ENCODE results near the gene RAB22A.
"Not testable (repeated sequence)": the region's sequence is repeated elsewhere in the genome, so short reads cannot be mapped to it uniquely, and the experiment has no call there.

The RAB22A gene

GRCh38 chr20:58344741-58345140 lies 35.2 kb downstream of the RAB22A start:
- no peak for DNase-seq (ENCODE audit: low spot score)

DNA sequence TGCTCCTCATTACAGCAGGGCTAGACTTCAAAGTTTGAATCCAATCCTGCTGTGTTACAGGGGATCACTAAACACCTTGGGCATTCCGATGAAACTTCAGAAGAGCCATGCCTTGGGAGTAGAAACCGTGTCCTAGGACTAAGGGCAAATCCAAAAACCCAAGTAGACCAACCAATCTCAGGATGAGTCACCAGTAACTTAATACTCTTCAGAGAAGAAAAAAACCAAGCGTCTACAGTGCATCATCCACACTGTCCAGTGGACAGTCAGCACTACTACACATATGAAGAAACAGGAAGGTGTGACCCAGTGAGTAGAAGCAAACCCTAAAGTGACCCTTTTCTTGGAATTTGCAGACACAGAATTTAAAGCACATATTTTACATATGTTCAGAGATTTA lies 40.1 kb downstream of the RAB22A start:
- DNase-seq (ENCODE audit: low spot score) = no peak

DNA sequence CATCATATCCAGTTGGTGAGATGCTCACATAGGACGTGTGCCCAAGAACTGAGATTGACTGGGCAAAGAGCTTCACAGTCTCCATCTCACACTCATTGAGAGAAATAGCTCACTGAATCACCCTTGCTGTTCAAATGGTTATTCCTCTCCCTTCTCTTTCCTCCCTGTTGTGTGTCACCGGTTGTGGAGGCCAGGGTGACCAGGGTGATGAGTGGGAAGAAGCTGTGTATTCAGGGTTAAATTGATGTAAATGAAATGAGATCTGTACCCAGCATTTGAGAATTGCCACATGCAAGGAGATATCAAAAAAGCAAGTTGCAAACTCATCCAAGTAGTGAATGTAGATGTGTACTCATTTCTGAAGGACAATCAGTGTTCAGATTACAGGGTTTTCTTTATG lies 43.0 kb downstream of the RAB22A start:
- no peak for DNase-seq (ENCODE audit: low spot score)

- DNase-seq (ENCODE audit: low spot score) = no peak
Observed at GRCh38 chr20:58359441-58359840, 49.9 kb downstream of the RAB22A start.

DNA sequence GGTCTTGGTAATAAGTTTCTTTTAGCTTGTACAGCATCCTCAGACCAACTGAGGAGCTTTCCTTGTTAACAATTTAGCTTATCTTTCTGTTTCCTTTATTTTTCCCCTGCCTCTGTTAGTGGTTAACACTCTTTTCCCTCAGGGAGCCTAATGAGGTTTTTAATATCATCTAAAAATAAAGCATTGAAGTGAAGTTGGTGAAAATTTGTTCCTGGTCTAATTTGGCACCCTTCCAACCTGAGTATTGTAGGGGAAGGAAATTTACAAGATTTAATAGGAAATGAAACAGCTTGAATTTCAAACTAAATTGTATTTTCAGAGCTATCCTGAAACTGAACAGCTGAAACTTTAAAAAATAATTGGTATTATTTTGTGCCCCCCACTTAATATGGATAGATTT lies 51.4 kb downstream of the RAB22A start:
- no peak for DNase-seq (ENCODE audit: low spot score)

GRCh38 chr20:58361481-58362205 lies 52.1 kb downstream of the RAB22A start:
- DNase-seq (ENCODE audit: low spot score) = no peak

GRCh38 chr20:58362206-58362516 lies 52.6 kb downstream of the RAB22A start:
- no peak for DNase-seq (ENCODE audit: low spot score)

- no peak for DNase-seq (ENCODE audit: low spot score)
Observed at GRCh38 chr20:58362970-58363369, 53.5 kb downstream of the RAB22A start.

- no peak for DNase-seq (ENCODE audit: low spot score)
Observed at GRCh38 chr20:58366866-58367265, 57.4 kb downstream of the RAB22A start.

GRCh38 chr20:58372806-58373205 lies 63.3 kb downstream of the RAB22A start:
- DNase-seq (ENCODE audit: low spot score) = no peak

DNA sequence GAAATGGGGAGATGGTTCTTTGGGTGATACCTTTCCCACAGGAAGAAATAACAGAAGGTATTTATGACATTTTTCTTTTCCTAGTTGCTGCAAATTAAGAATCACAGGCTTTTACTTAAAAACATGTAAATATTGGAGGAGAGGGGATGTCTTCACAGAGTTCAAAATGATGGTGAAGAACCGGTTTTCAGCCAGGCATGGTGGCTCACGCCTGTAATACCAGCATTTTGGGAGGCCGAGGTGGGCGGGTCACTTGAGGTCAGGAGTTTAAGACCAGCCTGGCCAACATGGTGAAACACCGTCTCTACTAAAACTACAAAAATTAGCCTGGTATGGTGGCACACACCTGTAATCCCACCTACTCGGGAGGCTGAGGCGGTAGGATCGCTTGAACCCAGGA lies 63.8 kb downstream of the RAB22A start:
- DNase-seq (ENCODE audit: low spot score) = not testable (repeated sequence)

DNA sequence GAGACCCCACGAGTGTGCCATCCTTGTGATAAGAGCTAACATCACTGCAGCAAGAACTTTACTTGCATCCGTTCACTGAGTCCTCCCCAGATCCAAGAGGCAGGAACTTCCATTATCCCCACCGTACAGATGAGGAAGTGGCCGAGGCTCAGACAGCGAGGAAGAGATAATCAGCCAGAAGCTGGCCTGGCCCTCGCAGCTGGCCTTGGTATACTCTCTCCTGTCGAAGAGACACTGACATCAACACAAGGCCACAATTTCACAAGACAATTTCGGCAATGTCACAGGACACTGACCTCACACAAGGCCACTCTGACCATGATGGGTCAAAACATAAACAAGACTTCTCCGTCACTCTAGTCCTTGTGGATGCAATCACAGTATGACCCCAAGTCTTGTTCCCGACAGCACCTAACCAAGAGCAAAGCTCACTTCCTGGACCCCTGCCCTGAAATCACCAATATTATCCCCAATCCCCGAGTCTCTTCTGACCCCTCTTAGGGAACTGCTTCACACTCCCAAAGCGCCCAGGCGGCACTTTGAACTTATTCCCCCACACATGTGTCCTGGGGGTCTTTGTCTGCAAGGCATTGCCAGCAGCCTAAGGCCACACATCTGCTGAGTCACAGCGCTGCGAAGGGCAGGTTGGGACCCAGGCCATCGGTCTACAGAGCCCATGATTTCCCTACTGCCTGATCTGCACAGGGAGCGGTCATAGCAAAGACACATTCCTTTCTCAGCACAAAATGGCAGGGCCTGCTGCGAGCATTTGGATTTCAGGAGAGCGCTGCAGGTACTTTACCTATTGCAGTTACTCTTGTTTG lies 64.7 kb downstream of the RAB22A start:
- DNase-seq (ENCODE audit: low spot score) = no peak

DNA sequence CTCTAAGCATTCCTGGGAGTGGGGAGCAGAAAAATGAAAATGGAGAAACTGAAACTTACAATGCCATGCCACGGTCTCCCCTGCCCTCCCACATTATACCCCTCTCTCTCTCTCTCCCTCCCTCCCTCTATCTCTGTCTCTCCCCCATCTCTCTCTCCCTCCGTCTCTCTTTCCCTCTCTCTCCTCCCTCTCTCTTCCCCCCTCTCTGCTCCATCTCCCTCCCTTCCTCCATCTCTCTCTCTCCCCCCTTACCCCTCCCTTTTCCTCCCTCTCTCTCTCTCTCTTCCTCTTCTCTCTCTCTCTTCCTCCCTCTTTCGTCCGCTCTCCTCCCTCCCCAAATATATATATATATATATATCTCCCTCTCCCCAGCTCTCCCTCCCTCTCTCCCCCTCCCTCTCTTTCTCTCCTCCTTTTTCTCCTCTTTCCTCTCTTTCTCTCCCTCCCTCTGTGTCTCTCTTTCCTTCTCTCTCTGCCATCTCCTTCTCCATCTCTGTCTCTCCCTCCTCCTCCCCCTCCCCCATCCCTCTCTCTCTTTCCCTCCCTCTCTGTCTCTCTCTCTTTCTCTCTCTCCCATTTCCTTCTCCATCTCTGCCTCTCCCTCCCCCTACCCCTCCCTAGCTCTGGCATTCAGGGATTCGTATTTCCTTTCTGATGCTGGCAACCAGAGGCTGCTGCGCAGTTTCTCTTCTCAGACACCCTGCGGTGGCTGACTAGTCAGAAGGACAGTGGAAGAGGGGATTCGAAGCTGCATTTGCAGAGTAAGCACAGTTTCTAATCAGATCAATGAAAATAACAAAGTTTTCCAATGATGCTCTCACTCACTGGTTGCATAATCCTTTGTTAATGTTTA lies 65.6 kb downstream of the RAB22A start:
- DNase-seq (ENCODE audit: low spot score) = no peak

- DNase-seq (ENCODE audit: low spot score) = no peak
Observed at GRCh38 chr20:58375759-58376352, 66.3 kb downstream of the RAB22A start.

- no peak for DNase-seq (ENCODE audit: low spot score)
Observed at GRCh38 chr20:58377017-58377416, 67.5 kb downstream of the RAB22A start.

DNA sequence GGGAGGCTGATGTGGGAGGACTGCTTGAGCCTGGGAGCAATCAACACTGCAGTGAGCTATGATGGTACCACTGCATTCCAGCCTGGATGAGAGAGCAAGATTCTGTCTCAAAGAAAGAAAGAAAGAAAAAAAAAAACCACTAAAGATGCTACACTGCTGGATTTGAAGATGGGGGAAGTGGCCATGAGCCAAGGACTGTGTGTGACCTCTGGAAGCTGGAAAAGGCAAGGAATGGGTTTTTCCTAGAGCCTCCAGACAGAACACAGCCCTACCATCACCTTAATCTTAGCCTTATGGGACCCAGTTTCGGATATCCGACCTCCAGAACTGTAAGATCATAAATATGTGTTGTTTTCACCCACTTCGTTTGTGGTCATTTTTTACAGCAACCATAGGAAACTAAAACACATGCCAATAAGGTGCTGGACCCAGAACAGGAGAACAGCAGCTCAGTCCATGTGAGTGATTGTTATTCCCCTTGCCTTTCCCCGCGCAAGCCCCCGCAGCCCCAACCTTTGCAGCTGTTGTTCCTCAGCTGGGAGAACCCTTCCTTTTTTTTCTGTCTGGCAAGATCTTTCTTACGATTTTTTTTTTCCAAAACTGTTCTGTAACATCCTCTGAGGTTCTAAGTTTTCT lies 68.4 kb downstream of the RAB22A start:
- no peak for DNase-seq (ENCODE audit: low spot score)

DNA sequence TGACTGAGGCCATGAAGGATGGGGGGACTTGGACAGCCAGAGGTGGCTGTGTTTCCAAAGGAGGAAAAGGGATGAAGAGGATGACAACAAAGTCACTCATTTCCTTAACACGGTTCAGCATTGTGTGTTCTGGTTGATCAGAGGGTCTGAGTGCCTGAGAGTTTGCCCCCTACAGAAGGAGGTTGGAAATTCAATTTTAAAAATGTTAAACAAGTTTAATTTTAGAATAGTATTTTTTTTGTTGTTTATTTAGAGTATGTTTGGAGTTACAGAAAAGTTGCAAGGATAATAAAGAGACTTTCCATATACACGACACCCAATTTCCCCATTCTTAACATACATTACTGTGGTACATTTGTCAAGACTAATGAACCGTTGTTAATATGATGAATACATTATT lies 69.2 kb downstream of the RAB22A start:
- DNase-seq (ENCODE audit: low spot score) = no peak

DNA sequence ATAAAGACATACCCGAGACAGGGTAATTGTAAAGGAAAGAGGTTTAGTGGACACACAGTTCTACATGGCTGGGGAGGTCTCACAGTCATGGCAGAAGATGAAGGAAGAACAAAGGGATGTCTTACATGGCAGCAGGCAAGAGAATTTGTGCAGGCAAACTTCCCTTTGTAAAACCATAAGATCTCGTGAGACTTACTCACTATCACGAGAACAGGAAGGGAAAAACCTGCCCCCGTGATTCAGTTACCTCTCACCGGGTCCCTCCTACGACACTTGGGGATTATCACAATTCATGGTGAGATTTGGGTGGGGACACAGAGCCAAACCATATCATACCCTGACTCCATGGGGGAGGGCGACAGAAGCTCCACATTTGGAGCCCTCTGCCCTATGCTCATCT lies 72.1 kb downstream of the RAB22A start:
- DNase-seq (ENCODE audit: low spot score) = no peak

DNA sequence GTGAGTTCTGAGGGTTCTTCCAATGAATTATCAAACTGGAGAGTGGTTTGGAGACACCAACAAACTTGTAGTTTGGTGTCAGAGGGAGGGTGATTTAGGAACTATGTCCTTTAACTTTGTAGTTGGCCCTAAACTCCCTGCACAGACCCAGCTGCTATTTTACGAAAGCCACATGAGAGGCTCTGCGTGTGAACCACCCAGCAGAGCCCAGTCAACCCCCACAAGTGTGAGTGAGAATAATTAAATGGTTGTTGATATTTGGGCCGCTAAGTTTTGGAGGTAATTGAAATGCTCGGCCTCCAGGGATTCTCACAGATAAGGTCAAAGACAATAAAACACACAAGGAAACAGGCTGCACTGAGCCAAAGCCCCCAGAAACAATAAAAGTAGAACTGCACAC lies 72.6 kb downstream of the RAB22A start:
- DNase-seq (ENCODE audit: low spot score) = no peak

- no peak for DNase-seq (ENCODE audit: low spot score)
Observed at GRCh38 chr20:58384821-58385220, 75.3 kb downstream of the RAB22A start.

GRCh38 chr20:58388028-58388601 lies 78.6 kb downstream of the RAB22A start:
- no peak for DNase-seq (ENCODE audit: low spot score)
